Measurements from ENCODE around the gene VIL1.

Gene VIL1

DNA sequence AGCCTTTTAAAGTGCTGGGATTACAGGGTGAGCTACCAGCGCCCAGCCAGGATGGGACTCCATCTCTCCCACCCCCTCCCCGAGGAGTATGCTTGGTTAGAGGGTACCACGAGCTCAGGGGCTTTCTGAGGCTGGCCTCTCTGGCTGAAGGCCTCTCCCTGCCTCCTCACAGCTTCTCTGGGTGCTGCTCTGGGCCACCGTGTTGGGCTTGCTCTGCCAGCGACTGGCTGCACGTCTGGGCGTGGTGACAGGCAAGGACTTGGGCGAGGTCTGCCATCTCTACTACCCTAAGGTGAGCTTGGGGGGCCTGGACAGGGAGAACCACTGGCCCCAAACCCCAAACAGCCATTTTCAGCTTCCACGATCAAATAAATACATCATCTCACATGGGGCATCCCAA lies 33.9 kb upstream of the VIL1 start:
- Histone ChIP-seq H3K27me3 (ENCODE audit: control insufficient read depth in 1 of 2, insufficient read depth in 2 of 2, low read length in 2 of 2) (no peaks in the 10 kb centered on the region), H3K4me3 (ENCODE audit: low read length in 2 of 2) (no peak overlapping the region), H3K9ac (ENCODE audit: low read length in 2 of 2) (no peak overlapping the region), H3K36me3 (ENCODE audit: control insufficient read depth in 2 of 2, insufficient read depth in 2 of 2, low read length in 2 of 2) (no peaks in the 10 kb centered on the region), H3K27ac (ENCODE audit: low read length) (no peak overlapping the region), H3K9me3 (ENCODE audit: control insufficient read depth in 2 of 2, low read length in 2 of 2) (no peaks in the 10 kb centered on the region), H3K4me1 (ENCODE audit: control insufficient read depth, insufficient read depth, low read length) (peaks cover 11% of the 10 kb centered on the region)

DNA sequence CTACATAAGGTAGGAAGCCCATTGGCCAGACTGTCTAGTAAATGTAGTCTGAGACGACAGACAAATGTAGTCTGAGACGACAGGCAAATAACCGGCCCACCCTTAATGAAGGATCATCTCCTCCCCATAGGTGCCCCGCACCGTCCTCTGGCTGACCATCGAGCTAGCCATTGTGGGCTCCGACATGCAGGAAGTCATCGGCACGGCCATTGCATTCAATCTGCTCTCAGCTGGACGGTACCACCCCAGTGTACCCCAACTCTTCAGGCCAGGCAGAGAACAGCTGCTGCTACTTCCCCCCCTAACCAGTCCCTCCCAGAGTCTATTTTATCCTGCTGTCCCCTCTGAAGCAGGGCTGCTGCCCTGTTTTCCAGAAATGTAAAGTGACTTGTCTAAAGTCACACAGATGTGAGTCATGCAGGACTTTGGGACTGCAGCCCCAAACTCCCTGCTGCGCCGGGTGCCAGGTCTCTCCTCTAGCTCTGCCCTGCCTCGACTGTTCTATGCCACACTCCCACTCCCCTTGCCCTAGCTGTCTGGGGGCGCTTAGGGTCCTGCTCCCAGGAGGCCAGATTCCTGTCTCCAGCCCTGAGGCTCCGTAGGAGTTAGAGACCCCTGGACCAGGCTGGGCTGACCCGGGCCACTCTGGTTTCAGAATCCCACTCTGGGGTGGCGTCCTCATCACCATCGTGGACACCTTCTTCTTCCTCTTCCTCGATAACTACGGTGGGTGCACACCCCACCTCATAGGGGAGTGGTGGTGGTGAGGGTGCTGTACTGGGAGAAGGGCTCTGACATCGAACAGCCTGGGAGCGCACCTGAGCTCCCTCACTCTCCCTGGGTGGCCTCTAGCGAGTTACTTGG lies 32.2 kb upstream of the VIL1 start:
- Histone ChIP-seq H3K36me3 (ENCODE audit: control insufficient read depth in 2 of 2, insufficient read depth in 2 of 2, low read length in 2 of 2) (no peaks in the 10 kb centered on the region), H3K4me1 (ENCODE audit: control insufficient read depth, insufficient read depth, low read length) (peaks cover 11% of the 10 kb centered on the region), H3K27ac (ENCODE audit: low read length) (no peak overlapping the region), H3K9ac (ENCODE audit: low read length in 2 of 2) (no peak overlapping the region), H3K9me3 (ENCODE audit: control insufficient read depth in 2 of 2, low read length in 2 of 2) (no peaks in the 10 kb centered on the region), H3K4me3 (ENCODE audit: low read length in 2 of 2) (peak overlapping the region; percentile 20 to 72), H3K27me3 (ENCODE audit: control insufficient read depth in 1 of 2, insufficient read depth in 2 of 2, low read length in 2 of 2) (no peaks in the 10 kb centered on the region)

DNA sequence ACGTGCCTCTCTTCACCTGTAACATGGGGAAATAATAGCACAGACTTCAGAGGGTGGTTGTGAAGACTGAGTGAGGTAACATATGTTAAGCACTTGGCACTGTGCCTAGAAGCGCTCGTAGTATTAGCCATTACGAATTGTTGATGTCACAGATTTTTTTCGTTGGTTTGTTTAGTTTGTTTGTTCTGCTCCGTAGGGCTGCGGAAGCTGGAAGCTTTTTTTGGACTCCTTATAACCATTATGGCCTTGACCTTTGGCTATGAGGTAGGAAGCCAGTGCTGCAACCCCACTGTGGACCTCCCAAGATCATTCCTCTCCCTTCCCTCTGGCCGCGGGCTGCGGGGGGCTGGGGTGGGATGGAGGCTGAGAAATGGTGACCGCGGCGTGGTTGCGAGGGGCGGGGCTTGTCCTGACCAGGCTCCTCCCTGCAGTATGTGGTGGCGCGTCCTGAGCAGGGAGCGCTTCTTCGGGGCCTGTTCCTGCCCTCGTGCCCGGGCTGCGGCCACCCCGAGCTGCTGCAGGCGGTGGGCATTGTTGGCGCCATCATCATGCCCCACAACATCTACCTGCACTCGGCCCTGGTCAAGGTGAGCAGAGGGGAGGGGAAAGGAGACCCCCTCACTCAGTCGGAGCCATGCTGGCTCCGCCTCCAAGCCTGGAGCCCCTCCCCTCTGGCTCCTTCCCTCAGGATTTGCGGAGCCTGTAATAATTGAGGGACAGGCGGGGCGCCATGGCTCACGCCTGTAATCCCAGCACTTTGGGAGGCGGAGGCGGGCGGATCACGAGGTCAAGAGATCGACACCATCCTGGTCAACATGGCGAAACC lies 31.3 kb upstream of the VIL1 start:
- Histone ChIP-seq H3K4me1 (ENCODE audit: control insufficient read depth, insufficient read depth, low read length) (peaks cover 11% of the 10 kb centered on the region), H3K4me3 (ENCODE audit: low read length in 2 of 2) (peak overlapping the region; percentile 20 to 72), H3K36me3 (ENCODE audit: control insufficient read depth in 2 of 2, insufficient read depth in 2 of 2, low read length in 2 of 2) (no peaks in the 10 kb centered on the region), H3K27ac (ENCODE audit: low read length) (no peak overlapping the region), H3K27me3 (ENCODE audit: control insufficient read depth in 1 of 2, insufficient read depth in 2 of 2, low read length in 2 of 2) (no peaks in the 10 kb centered on the region), H3K9me3 (ENCODE audit: control insufficient read depth in 2 of 2, low read length in 2 of 2) (no peaks in the 10 kb centered on the region), H3K9ac (ENCODE audit: low read length in 2 of 2) (no peak overlapping the region)

DNA sequence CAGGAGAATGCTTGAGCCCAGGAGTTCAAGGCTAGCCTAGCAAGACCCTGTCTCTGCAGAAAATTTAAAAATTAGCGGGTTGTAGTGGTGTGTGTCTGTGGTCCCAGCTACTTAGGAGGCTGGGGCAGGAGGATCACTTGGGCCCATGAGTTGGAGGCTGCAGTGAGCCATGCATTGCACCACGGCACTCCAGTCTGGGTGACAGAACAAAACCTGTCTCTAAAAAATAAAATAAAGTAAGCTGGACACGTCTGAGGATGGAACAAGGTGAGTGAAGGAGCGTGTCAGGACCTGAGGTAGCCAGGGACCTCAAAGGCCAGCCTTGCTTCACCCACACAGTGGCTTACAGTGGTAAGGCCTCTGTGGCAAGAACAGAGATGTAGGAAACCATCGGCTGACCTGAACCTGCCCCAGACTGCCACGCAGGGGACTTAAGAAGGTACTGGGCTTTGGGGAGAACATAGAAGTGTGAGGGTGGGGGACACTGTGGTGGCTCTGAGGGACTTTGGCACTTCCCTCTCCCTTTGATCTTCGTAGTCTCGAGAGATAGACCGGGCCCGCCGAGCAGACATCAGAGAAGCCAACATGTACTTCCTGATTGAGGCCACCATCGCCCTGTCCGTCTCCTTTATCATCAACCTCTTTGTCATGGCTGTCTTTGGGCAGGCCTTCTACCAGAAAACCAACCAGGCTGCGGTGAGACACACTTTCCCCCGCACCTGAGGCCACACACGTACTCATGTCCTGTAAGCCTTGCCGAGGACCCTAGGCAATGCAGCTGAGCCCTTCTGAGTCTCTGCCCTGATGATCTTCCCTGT lies 29.4 kb upstream of the VIL1 start:
- Histone ChIP-seq H3K9ac (ENCODE audit: low read length in 2 of 2) (no peak overlapping the region), H3K27me3 (ENCODE audit: control insufficient read depth in 1 of 2, insufficient read depth in 2 of 2, low read length in 2 of 2) (no peaks in the 10 kb centered on the region), H3K4me3 (ENCODE audit: low read length in 2 of 2) (no peak overlapping the region), H3K36me3 (ENCODE audit: control insufficient read depth in 2 of 2, insufficient read depth in 2 of 2, low read length in 2 of 2) (no peaks in the 10 kb centered on the region), H3K9me3 (ENCODE audit: control insufficient read depth in 2 of 2, low read length in 2 of 2) (no peaks in the 10 kb centered on the region), H3K4me1 (ENCODE audit: control insufficient read depth, insufficient read depth, low read length) (peaks cover 11% of the 10 kb centered on the region), H3K27ac (ENCODE audit: low read length) (no peak overlapping the region)

DNA sequence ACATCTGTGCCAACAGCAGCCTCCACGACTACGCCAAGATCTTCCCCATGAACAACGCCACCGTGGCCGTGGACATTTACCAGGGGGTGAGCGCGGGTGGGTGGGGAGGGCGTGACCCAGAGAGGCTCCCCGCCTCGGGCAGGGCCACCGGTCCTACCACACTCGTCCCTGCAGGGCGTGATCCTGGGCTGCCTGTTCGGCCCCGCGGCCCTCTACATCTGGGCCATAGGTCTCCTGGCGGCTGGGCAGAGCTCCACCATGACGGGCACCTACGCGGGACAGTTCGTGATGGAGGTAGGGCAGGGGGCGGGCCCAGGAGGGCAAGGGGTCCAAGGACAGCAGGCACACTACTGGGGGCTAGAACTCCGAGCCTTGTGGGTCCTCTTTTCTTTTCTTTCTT lies 27.7 kb upstream of the VIL1 start:
- Histone ChIP-seq H3K9me3 (ENCODE audit: control insufficient read depth in 2 of 2, low read length in 2 of 2) (no peaks in the 10 kb centered on the region), H3K4me3 (ENCODE audit: low read length in 2 of 2) (no peak overlapping the region), H3K27ac (ENCODE audit: low read length) (no peak overlapping the region), H3K36me3 (ENCODE audit: control insufficient read depth in 2 of 2, insufficient read depth in 2 of 2, low read length in 2 of 2) (no peaks in the 10 kb centered on the region), H3K4me1 (ENCODE audit: control insufficient read depth, insufficient read depth, low read length) (peaks cover 15% of the 10 kb centered on the region), H3K9ac (ENCODE audit: low read length in 2 of 2) (no peak overlapping the region), H3K27me3 (ENCODE audit: control insufficient read depth in 1 of 2, insufficient read depth in 2 of 2, low read length in 2 of 2) (no peaks in the 10 kb centered on the region)

DNA sequence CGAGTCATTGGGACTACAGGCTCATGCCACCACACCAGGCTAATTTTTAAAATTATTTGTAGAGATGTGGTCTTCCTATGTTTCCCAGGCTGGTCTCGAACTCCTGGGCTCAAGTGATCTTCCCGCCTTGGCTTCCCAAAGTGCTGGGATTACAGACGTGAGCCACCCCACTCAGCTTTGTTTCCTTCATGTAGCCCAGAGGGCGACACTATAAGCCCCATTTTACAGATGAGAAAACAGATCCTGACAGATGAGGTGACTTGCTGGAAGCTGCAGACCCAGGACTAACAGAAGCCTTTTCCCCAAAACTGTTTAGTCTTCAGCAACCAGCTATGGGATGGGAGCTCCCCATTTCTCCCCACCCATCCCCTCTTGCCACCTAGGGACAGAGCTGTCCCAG lies 26.5 kb upstream of the VIL1 start:
- H3K9me3 ChIP-seq (ENCODE audit: control insufficient read depth in 2 of 2, low read length in 2 of 2) = no peaks in the 10 kb centered on the region
- no peaks in the 10 kb centered on the region for H3K36me3 ChIP-seq (ENCODE audit: control insufficient read depth in 2 of 2, insufficient read depth in 2 of 2, low read length in 2 of 2)
- no peak overlapping the region for H3K27ac ChIP-seq (ENCODE audit: low read length)
- H3K9ac ChIP-seq (ENCODE audit: low read length in 2 of 2) = no peak overlapping the region
- H3K27me3 ChIP-seq (ENCODE audit: control insufficient read depth in 1 of 2, insufficient read depth in 2 of 2, low read length in 2 of 2) = no peaks in the 10 kb centered on the region
- peaks cover 20% of the 10 kb centered on the region for H3K4me1 ChIP-seq (ENCODE audit: control insufficient read depth, insufficient read depth, low read length)
- no peak overlapping the region for H3K4me3 ChIP-seq (ENCODE audit: low read length in 2 of 2)

DNA sequence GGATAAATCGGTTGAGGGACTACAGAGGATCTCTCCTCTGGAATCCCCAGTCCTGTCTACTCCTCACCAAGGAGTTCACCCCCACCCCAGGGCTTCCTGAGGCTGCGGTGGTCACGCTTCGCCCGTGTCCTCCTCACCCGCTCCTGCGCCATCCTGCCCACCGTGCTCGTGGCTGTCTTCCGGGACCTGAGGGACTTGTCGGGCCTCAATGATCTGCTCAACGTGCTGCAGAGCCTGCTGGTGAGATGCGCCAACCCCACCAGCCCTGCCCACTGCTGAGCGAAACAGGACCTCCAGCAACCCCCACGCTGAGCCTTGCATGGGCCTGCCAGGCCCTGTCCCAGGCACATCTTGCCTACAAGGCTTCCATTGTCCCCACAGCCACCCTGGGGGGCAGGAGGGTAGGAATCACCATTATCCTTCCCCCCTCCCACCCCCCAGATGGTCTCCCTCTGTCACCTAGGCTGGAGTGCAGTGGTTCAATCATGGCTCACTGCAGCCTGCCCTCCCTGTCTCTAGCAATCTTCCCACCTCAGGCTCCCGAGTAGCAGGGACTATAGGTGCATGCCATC lies 25.9 kb upstream of the VIL1 start:
- H3K9me3 ChIP-seq (ENCODE audit: control insufficient read depth in 2 of 2, low read length in 2 of 2) = no peaks in the 10 kb centered on the region
- H3K4me1 ChIP-seq (ENCODE audit: control insufficient read depth, insufficient read depth, low read length) = peaks cover 20% of the 10 kb centered on the region
- no peaks in the 10 kb centered on the region for H3K36me3 ChIP-seq (ENCODE audit: control insufficient read depth in 2 of 2, insufficient read depth in 2 of 2, low read length in 2 of 2)
- H3K27me3 ChIP-seq (ENCODE audit: control insufficient read depth in 1 of 2, insufficient read depth in 2 of 2, low read length in 2 of 2) = no peaks in the 10 kb centered on the region
- H3K27ac ChIP-seq (ENCODE audit: low read length) = no peak overlapping the region
- no peak overlapping the region for H3K4me3 ChIP-seq (ENCODE audit: low read length in 2 of 2)
- H3K9ac ChIP-seq (ENCODE audit: low read length in 2 of 2) = no peak overlapping the region

DNA sequence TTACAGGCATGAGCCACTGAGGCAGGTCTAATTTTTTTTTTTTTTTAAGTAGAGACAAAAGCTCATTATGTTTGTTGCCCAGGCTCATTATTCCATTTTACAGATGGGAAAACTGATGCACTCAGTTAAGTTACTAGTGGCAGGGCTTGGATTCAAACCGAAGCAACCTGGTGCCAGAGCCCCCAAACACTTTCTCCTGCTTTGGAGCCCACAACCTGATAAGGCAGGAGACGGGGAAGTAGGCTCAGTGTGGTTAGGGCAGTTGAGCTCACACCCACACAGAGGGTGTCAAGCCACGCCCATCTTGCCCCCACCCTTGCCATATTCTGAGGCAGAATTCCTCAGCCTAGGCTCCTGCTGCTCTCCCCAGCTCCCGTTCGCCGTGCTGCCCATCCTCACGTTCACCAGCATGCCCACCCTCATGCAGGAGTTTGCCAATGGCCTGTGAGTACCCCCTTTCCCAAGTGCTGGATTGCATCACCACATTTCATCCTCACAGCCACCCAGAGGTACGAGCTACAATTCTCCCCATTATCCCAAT lies 25.1 kb upstream of the VIL1 start:
- no peak overlapping the region for H3K9ac ChIP-seq (ENCODE audit: low read length in 2 of 2)
- H3K9me3 ChIP-seq (ENCODE audit: control insufficient read depth in 2 of 2, low read length in 2 of 2) = no peaks in the 10 kb centered on the region
- H3K27ac ChIP-seq (ENCODE audit: low read length) = no peak overlapping the region
- no peak overlapping the region for H3K4me3 ChIP-seq (ENCODE audit: low read length in 2 of 2)
- H3K36me3 ChIP-seq (ENCODE audit: control insufficient read depth in 2 of 2, insufficient read depth in 2 of 2, low read length in 2 of 2) = no peaks in the 10 kb centered on the region
- peaks cover 25% of the 10 kb centered on the region for H3K4me1 ChIP-seq (ENCODE audit: control insufficient read depth, insufficient read depth, low read length)
- H3K27me3 ChIP-seq (ENCODE audit: control insufficient read depth in 1 of 2, insufficient read depth in 2 of 2, low read length in 2 of 2) = no peaks in the 10 kb centered on the region

DNA sequence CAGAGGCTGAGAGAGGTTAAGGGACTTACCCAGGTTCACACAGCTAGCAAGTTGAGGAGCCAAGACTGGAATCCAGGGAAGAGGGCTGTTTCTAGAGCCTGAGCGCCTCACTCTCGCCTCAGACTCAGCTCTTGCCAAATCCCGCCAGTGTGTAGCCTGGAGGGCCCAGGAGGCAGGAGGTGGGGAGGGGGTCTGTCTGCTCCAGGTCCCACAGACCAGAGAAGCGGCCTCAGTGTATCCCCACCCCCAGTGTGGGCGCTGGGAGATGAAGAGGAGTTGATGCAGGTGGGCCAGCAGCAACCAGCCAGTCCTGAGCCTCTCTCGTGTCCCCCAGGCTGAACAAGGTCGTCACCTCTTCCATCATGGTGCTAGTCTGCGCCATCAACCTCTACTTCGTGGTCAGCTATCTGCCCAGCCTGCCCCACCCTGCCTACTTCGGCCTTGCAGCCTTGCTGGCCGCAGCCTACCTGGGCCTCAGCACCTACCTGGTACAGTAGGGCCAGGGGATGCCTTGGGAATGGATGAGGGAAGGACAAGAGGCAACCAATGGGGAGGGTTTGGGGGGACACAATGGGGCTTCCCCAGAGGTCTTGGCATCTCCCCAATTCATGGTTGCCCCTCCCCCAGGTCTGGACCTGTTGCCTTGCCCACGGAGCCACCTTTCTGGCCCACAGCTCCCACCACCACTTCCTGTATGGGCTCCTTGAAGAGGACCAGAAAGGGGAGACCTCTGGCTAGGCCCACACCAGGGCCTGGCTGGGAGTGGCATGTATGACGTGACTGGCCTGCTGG lies 24.4 kb upstream of the VIL1 start:
- no peak overlapping the region for H3K4me3 ChIP-seq (ENCODE audit: low read length in 2 of 2)
- no peaks in the 10 kb centered on the region for H3K27me3 ChIP-seq (ENCODE audit: control insufficient read depth in 1 of 2, insufficient read depth in 2 of 2, low read length in 2 of 2)
- no peak overlapping the region for H3K27ac ChIP-seq (ENCODE audit: low read length)
- peaks cover 28% of the 10 kb centered on the region for H3K4me1 ChIP-seq (ENCODE audit: control insufficient read depth, insufficient read depth, low read length)
- H3K9ac ChIP-seq (ENCODE audit: low read length in 2 of 2) = no peak overlapping the region
- H3K36me3 ChIP-seq (ENCODE audit: control insufficient read depth in 2 of 2, insufficient read depth in 2 of 2, low read length in 2 of 2) = no peaks in the 10 kb centered on the region
- H3K9me3 ChIP-seq (ENCODE audit: control insufficient read depth in 2 of 2, low read length in 2 of 2) = no peaks in the 10 kb centered on the region
